Stomach (tissue), 4 donors: ENCODE results near the gene ATXN7L1.

Experiments used
- POLR2AphosphoS5 ChIP-seq, 3 donors: sonication (generic); formaldehyde crosslinking; IDR thresholded peaks; one replicate each; pipeline ENCODE4 v1.6.1; 2016; ENCODE audit warnings: antibody characterized with exemption in 3 of 3
- TF ChIP-seq, protein P1 (sequence below), 7 experiments: fragments of 450-650 bp in 4 of 7; fragments of 200-600 bp in 3 of 7; sonication (generic) in 3 of 7; IDR thresholded peaks; one replicate each; pipeline ENCODE4 v1.5.1; 2016 to 2019; ENCODE audit warnings: antibody characterized with exemption in 7 of 7, control low read depth in 2 of 7, mild to moderate bottlenecking in 1 of 7

DNA sequence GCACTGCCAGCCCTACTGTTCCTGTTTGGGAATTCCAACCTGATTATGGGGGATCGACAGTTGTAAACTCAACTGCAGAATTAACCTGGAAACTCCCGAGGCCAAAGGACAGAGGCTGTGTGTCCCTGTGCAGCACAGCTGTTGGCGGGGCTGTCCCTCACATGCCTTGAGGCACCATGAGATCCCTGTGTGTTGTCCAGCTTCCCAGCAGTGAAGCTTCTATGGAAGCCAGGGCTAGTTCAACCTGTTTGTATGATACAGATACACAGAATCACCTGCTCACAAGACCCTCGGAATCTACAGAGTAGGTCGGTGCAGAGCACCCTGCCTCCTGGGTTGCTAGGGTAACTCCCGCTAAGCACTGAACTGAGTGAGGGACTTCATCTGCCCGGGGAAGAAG is 234.1 kb downstream of the ATXN7L1 start:
- TF ChIP-seq, protein P1, sequence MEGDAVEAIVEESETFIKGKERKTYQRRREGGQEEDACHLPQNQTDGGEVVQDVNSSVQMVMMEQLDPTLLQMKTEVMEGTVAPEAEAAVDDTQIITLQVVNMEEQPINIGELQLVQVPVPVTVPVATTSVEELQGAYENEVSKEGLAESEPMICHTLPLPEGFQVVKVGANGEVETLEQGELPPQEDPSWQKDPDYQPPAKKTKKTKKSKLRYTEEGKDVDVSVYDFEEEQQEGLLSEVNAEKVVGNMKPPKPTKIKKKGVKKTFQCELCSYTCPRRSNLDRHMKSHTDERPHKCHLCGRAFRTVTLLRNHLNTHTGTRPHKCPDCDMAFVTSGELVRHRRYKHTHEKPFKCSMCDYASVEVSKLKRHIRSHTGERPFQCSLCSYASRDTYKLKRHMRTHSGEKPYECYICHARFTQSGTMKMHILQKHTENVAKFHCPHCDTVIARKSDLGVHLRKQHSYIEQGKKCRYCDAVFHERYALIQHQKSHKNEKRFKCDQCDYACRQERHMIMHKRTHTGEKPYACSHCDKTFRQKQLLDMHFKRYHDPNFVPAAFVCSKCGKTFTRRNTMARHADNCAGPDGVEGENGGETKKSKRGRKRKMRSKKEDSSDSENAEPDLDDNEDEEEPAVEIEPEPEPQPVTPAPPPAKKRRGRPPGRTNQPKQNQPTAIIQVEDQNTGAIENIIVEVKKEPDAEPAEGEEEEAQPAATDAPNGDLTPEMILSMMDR (IDR thresholded peaks at IDR 0.05): no peak
- no peak for TF ChIP-seq POLR2AphosphoS5 (IDR thresholded peaks at IDR 0.05)
